Activated CD8-positive, alpha-beta memory T cell treated with anti-CD3 and anti-CD28 coated beads, Interleukin-2, amount 50 U/mL, for 4 hours (primary cell): ENCODE measurements around the gene MCHR1.
"Not testable (repeated sequence)": the region's sequence is repeated elsewhere in the genome, so short reads cannot be mapped to it uniquely, and the experiment has no call there.

Experiments used
- DNase-seq: peaks from one replicate; pipeline ENCODE4 v3.0.0-alpha.2; 2020

Gene MCHR1

GRCh38 chr22:40679249-40679963, at the start of gene MCHR1:
MCHR1 (plus strand) TSS chr22:40679484; CDS start chr22:40679653, 169 bp downstream.
- DNase-seq: no peak

DNA sequence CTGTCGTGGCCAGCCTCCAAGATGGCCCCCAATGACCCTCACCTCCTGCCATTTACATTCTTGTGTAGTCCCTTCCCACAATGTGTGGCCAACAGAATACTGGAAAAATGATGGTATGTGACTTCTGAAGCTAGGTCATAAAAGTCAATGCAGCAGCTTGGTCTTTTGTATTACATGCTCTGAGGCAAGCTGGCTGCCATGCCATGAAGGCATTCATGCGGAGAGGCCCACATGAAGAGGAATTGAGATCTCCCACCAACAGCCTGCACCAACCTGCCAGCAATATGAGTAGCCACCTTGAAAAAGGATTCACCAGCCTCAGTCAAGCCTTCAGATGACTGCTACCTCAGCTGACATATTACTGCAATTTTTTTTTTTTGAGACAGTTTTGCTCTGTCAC, 47.4 kb upstream of the MCHR1 start:
- no peak for DNase-seq

- no peak for DNase-seq
Measured at GRCh38 chr22:40633036-40633435, 46.2 kb upstream of the MCHR1 start.

DNA sequence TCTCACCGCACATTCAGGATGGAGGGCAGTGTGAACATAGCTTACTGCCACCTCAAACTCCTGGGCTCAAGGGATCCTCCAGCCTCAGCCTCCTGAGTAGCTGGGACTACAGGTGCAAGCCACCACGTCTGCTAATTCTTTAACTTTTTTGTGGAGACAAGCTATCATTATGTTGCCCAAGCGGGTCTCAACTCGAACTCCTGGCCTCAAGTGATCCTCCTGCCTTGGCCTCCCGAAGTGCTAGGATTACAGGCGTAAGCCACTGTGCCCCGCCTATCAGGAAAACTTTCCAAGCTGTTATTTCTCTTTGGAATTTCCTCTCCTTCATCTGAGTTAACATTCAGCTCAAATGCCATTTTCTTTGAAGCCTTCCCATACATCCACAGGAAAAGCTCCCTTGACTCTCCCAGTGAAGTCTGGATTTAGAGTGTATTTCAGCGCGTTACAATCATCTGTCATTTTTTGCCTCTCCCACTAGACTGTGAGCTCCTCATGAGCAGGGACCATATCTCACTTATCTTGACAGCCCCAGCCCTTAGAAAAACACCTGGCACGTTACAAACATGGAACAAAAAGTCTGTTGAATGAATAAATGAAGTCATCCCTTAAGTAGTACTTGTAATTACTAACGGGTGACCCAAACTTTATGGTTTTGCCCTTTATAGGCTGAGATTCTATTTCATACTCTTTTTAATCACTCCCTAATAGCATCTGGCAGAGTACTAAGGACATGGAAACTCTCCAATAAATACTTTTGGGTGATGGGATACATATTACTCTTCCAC, 45.0 kb upstream of the MCHR1 start:
- no peak for DNase-seq

GRCh38 chr22:40635043-40635939, 44.0 kb upstream of the MCHR1 start:
- no peak for DNase-seq

- DNase-seq: peak; percentile 21
Measured at GRCh38 chr22:40635940-40636379, 43.3 kb upstream of the MCHR1 start.

DNA sequence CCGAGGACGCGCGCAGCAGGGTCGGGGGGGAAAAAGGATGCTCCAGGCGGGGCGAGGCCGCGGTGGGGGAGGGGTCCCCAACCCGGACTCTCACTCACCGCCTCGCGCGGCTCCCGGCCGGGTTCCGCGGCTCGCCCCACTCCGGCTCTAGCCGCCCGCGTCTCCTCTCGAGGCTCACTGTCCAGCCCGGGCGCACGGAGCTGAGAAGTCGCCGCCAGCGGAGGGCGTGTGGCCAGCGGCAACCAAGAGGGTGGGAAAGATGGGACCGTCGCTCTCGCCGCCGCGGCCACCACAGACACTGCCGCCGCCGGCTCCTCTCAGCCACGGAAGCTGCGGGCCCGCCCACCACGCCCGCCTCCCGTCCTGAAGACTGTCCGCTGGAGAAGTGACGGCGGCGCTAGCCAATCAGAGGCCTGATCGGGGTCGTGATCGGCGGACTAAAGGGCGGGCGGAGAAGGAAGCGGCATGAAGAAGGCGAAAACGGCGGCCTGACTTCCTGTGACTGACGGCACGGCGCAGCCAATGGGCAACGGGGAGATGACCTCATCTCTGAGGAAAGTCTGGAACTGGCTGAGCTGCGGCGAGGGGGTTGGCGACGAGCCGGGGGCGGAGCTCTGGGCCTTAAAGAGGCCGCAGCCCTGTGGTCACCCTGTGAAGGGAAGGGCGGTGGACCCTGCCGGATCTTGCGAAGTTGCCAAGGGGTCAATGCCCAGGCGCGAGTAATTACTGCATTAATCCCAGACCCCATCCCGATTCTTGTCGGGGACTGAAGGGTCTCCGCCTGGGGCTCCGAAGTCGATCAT, 42.7 kb upstream of the MCHR1 start, which contains the start of gene MRTFA:
TSS of gene MRTFA (minus strand) at position 340 of the 803 bp plus-strand sequence.
- DNase-seq: peak; percentile 99

- peak; percentile 59 for DNase-seq
Measured at GRCh38 chr22:40637183-40638150, 41.8 kb upstream of the MCHR1 start.

GRCh38 chr22:40638261-40638660, 41.0 kb upstream of the MCHR1 start:
- no peak for DNase-seq

- DNase-seq: no peak
Measured at GRCh38 chr22:40641269-40641668, 38.0 kb upstream of the MCHR1 start.

DNA sequence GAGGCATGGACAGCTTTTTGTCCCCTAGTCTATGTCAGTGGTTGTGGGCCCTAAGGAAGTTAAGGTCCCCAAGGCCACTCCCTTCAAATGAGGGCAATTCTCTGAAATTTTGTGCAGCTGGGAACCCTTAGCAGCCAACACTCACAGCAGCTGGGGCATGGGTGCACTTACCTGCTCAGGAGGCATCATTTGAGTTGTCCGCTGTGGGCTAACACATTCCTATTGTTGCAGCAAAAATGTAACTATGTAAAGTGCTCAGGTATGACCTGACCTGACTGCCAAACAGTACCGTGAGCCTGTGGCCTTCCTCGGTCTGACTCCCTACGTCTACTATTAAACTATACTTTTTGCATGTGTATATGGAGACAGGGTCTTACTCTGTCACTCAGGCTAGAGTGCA, 37.0 kb upstream of the MCHR1 start:
- DNase-seq: no peak

DNA sequence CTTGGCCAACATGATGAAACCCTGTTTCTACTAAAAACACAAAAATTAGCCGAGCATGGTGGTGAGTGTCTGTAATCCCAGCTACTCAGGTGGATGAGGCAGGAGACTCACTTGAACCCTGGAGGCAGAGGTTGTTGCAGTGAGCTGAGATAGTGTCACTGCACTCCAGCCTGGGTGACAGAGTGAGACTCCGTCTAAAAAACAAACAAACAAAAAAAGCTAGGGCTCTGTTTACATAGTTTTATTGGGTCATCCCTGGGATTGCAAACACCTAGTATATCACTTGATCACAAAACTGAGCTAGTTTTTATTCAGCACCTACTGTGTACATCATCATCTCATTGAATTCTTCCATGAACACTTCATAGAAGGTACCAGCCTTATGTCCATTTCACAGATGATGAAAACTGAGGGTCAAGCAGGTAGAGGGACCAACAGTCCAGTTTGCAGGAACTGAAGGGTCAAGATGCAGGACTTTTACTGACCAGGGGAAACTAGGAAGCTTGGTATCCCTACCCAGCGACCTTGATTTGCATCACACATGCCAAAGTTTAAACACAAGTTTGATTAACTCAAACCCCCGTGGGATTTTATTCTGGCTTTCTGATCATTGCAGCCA, 33.6 kb upstream of the MCHR1 start:
- no peak for DNase-seq

DNA sequence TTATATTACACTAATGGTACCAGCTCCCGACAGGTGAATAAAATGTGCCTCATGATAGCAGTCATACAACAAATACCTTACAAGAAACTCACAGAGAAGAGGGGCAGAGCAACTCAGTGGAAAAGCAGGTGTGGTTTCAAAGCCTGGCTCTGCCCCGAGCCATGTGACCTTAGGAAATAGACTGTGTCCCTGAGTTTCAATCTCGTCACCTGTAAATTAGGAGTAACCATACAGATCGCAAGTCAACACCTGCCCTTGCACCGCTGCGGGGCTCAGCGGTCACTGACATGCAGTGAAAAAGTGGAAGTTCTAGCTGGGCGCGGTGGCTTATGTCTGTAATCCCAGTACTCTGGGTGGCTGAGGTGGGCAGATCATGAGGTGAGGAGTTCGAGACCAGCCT, 30.9 kb upstream of the MCHR1 start:
- DNase-seq: no peak

DNA sequence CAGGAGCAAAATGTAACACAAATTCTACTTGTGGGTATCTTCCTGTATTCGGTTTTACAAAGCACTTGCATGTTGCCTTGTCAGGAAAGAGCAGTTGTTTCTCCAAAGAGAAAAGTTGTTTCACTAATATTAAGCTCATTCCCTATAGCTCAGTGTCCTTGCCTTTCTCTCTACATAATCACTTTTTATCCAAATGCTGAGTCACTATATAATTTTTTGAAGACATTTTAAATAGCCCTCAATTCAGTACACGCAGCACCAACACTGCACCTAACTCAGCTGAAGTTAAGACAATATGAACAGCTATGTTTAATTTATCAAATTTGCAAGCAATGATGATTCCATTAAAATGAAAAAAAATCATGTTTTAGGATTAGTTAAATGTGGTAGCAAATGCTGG, 28.2 kb upstream of the MCHR1 start:
- DNase-seq: no peak

- peak; percentile 76 for DNase-seq
Measured at GRCh38 chr22:40651563-40652501, 27.5 kb upstream of the MCHR1 start.

- DNase-seq: no peak
Measured at GRCh38 chr22:40653361-40653760, 25.9 kb upstream of the MCHR1 start.

GRCh38 chr22:40654522-40655167, 24.6 kb upstream of the MCHR1 start:
- no peak for DNase-seq

DNA sequence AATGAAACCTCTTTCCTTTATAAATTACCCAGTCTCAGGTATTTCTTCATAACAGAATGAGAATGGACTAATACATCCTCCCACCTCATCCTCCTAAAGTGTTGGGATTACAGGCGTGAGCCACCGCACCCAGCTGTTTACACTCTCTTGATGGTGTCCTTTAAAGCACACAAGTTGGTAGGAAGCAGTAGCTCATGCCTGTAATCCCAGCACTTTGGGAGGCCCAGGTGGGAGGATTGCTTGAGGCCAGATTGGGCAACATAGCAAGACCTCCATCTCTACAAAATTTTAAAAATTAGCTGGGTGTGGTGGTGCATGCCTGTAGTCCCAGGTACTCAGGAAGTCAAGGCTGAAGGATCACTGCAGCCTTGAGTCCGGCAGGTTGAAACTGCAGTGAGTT, 23.3 kb upstream of the MCHR1 start:
- not testable (repeated sequence) for DNase-seq

- DNase-seq: not testable (repeated sequence)
Measured at GRCh38 chr22:40656651-40657050, 22.6 kb upstream of the MCHR1 start.
